SIG-M5 treated with dmso at 0.1 percent for 504 hours (cell line): ENCODE measurements around the gene PDX1.
"Not testable (repeated sequence)": the region's sequence is repeated elsewhere in the genome, so short reads cannot be mapped to it uniquely, and the experiment has no call there.

Experiments
- DNase-seq: peaks from one replicate; lab custom pipeline; 2025; ENCODE audit not compliant: unreplicated experiment; lab: John Stamatoyannopoulos, UW

The PDX1 gene

GRCh38 chr13:27954406-27954851 lies 34.6 kb downstream of the PDX1 start:
- DNase-seq, result no peak

- DNase-seq, result no peak
Measured at GRCh38 chr13:27955014-27955591, 35.3 kb downstream of the PDX1 start.

GRCh38 chr13:27956576-27957300 lies 36.9 kb downstream of the PDX1 start:
- DNase-seq, result no peak

GRCh38 chr13:27959976-27960361 lies 40.2 kb downstream of the PDX1 start:
- DNase-seq, result no peak

- DNase-seq, result peak; percentile 91
Measured at GRCh38 chr13:27960362-27961226, 40.8 kb downstream of the PDX1 start.

- no peak for DNase-seq
Measured at GRCh38 chr13:27961227-27962085, 41.7 kb downstream of the PDX1 start.

- no peak for DNase-seq
Measured at GRCh38 chr13:27962128-27962841, 42.5 kb downstream of the PDX1 start.

GRCh38 chr13:27962982-27963381 lies 43.2 kb downstream of the PDX1 start:
- DNase-seq, result no peak

GRCh38 chr13:27963491-27963890 lies 43.7 kb downstream of the PDX1 start:
- no peak for DNase-seq

GRCh38 chr13:27964206-27964605 lies 44.4 kb downstream of the PDX1 start:
- DNase-seq, result not testable (repeated sequence)

- DNase-seq, result no peak
Measured at GRCh38 chr13:27964741-27965323, 45.0 kb downstream of the PDX1 start.

GRCh38 chr13:27965343-27965739 lies 45.5 kb downstream of the PDX1 start:
- DNase-seq, result no peak

- no peak for DNase-seq
Measured at GRCh38 chr13:27965740-27966640, 46.2 kb downstream of the PDX1 start.

GRCh38 chr13:27966641-27967202 lies 46.9 kb downstream of the PDX1 start:
- DNase-seq, result no peak

GRCh38 chr13:27967203-27967735 lies 47.5 kb downstream of the PDX1 start:
- DNase-seq, result no peak

GRCh38 chr13:27967736-27968315 lies 48.0 kb downstream of the PDX1 start:
- DNase-seq, result no peak

- no peak for DNase-seq
Measured at GRCh38 chr13:27968316-27969081, 48.7 kb downstream of the PDX1 start.
